C4-2B (cell line): ENCODE results near the gene GSX2.

Experiments used
- CTCF ChIP-seq: fragments of 450-650 bp; conservative IDR thresholded peaks from 2 replicates; pipeline ENCODE4 v1.5.1; 2017; ENCODE audit warnings: mild to moderate bottlenecking
- ZFX ChIP-seq: fragments of 450-650 bp; IDR thresholded peaks from 2 replicates; pipeline ENCODE4 v1.6.1; 2017

- TF ChIP-seq CTCF (no peak), ZFX (no peak)
These were observed 6.4 kb upstream of the GSX2 start for GRCh38 chr4:54093324-54094240.
